ENCODE results near the gene MACF1.
A peak's percentile ranks its signal among the peaks of the same experiment; 100 is the strongest.
"Not testable (repeated sequence)": the region's sequence is repeated elsewhere in the genome, so short reads cannot be mapped to it uniquely, and the experiment has no call there.

Gene MACF1

DNA sequence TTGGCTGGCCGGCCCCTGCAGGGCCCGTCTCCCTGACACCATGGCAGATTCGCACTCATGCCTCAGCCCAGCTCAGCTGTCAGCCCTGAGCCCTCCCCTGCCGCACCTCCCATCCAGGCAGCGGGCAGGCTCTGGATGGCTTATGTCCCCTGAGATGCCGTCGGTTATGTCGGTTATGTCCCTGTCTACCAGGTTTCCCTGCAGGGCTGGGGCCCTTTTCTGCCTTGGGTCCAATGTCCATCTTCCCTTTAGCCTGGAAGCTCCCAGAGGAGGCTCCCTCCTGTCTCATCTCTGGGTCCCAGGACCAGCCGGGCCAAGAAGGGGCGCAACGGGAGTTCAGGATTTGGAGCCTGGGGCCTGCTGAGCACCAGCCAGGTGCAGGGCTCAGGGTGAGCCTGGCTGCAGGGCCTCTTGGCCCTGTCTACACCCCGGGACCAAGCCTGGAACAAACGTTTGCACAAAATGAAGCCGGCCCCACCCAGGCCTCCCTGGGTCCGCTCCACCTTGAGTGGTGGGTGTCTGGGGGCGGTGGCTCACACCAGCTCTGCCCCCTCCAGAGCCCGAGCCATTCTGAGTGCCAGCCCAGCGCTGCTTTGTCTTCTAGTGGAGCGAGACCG, 306.2 kb downstream of the MACF1 start:
- Mint-ChIP-seq H3K27me3 (peaks cover 3 to 14% of the 10 kb centered on the region in 2 donors), H3K4me3 (peak overlapping the region in 1 of 2 donors; percentile 36), H3K27ac (peak overlapping the region; percentile 75), H3K4me1 (peaks cover 9 to 23% of the 10 kb centered on the region in 2 donors)
- not testable (repeated sequence) for ATAC-seq (replicated peaks); H3K36me3 Mint-ChIP-seq; H3K9me3 Mint-ChIP-seq; DNase-seq

DNA sequence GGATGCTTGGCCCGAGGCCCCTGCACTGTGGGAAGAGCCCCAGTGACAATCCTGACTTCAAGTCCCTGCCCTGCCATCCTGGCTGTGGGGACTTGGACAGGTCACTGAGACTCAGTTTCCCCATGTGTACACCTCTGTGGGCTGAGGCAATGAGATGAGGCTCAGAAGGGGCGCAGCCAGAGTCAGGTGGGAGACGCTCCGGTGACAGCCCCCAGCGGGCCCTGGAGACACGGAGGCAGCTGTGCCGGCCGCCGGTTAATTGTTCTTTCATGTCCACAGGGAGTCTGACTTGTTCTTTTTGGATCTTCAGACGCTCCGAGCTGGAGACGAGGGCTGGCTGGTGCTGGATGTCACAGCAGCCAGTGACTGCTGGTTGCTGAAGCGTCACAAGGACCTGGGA, 307.0 kb downstream of the MACF1 start:
- H3K27me3 Mint-ChIP-seq: peaks cover 4 to 16% of the 10 kb centered on the region in 2 donors
- H3K4me1 Mint-ChIP-seq: peaks cover 9 to 23% of the 10 kb centered on the region in 2 donors
- H3K27ac Mint-ChIP-seq; H3K9me3 Mint-ChIP-seq; H3K36me3 Mint-ChIP-seq; DNase-seq; H3K4me3 Mint-ChIP-seq; ATAC-seq (replicated peaks): not testable (repeated sequence)

DNA sequence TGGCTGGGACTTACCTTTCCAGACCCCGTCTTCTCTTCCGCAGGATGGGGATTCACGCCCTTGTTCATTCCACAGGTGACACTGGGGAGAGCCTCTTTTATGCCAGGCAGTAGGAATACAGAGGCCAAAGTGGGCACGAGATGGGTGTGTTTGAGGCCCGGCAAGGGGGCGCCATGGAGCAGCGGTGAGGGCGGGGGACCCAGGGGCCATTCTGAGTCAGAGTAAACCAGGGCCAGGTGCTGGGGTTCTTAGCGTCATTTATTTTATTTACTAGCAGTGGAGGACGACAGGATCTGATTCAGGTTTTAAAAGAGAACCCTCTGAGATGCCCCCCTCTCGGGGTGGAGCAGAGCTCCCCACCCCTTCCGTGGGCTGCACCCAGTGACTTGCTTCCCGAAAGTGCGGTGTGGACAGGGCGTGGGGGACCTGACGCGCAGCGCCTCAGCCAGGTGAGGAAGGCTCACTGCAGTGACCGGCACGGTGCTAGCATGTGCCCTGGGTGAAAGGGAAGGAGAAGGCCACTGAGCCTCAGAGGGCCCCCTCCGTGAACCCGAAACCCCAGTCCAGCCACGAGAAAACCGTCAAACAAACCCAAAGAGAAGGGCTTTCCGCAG, 307.8 kb downstream of the MACF1 start:
- Mint-ChIP-seq H3K27me3 (peaks cover 4 to 16% of the 10 kb centered on the region in 2 donors), H3K4me1 (peaks cover 9 to 20% of the 10 kb centered on the region in 2 donors)
- not testable (repeated sequence) for H3K27ac Mint-ChIP-seq, DNase-seq, H3K4me3 Mint-ChIP-seq, H3K36me3 Mint-ChIP-seq, H3K9me3 Mint-ChIP-seq
- peak; percentile 24 to 31 for ATAC-seq (replicated peaks)

DNA sequence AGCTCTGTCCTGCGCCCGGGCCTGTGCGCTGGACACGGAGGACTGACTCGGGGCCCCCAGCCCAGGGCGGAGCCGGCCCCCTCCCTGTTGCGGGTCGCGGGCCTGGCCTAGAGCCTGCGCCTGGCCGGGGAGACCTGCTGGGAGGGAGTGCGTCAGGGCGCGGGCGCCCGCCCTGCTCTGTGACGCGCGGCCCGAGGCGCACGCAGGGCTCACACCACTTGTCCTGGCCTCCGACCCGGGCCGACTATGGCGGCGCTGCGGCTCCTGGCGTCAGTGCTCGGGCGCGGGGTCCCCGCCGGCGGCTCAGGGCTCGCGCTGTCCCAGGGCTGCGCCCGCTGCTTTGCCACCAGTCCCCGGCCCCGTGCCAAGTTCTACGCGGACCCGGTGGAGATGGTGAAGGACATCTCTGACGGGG, 310.2 kb downstream of the MACF1 start:
- not testable (repeated sequence) for H3K4me3 Mint-ChIP-seq, H3K4me1 Mint-ChIP-seq, H3K27me3 Mint-ChIP-seq, H3K36me3 Mint-ChIP-seq, H3K9me3 Mint-ChIP-seq, H3K27ac Mint-ChIP-seq
- ATAC-seq (replicated peaks) (peak; percentile 63 to 64), DNase-seq (peak; percentile 23)

DNA sequence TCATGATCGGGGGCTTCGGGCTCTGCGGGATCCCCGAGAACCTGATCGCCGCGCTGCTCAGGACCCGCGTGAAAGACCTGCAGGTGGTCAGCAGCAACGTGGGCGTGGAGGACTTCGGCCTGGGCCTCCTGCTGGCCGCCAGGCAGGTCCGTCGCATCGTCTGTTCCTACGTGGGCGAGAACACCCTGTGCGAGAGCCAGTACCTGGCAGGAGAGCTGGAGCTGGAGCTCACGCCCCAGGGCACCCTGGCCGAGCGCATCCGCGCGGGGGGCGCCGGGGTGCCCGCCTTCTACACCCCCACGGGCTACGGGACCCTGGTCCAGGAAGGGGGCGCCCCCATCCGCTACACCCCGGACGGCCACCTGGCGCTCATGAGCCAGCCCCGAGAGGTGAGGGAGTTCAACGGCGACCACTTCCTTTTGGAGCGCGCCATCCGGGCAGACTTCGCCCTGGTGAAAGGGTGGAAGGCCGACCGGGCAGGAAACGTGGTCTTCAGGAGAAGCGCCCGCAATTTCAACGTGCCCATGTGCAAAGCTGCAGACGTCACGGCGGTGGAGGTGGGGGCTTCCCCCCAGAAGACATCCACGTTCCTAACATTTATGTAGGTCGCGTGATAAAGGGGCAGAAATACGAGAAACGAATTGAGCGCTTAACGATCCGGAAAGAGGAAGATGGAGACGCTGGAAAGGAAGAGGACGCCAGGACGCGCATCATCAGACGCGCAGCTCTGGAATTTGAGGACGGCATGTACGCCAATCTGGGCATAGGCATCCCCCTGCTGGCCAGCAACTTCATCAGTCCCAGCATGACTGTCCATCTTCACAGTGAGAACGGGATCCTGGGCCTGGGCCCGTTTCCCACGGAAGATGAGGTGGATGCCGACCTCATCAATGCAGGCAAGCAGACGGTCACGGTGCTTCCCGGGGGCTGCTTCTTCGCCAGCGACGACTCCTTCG, 310.9 kb downstream of the MACF1 start:
- H3K27ac Mint-ChIP-seq: peak overlapping the region; percentile 65
- DNase-seq: peak; percentile 51

DNA sequence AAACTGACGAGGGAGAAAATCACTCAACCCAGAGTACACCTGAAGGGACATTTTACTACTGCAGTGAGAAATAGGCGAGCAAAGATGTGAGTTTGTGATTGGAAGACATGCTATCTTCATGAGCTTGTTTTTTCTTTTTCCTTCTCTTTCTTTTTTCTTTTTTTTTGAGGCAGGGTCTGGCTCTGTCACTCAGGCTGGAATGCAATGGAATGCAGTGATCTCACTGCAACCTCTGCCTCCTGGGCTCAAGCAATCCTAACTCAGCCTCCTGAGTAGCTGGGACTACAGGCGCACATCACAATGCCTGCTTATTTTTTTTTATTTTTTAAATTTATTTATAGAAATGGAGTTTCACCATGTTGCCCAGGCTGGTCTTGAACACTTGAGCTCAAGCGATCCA, 312.3 kb downstream of the MACF1 start:
- H3K4me1 Mint-ChIP-seq; DNase-seq; H3K9me3 Mint-ChIP-seq; H3K27me3 Mint-ChIP-seq; H3K36me3 Mint-ChIP-seq; H3K4me3 Mint-ChIP-seq; ATAC-seq (replicated peaks): not testable (repeated sequence)
- peak overlapping the region; percentile 54 for H3K27ac Mint-ChIP-seq

More for the DNA sequence above, 310.9 kb downstream of the MACF1 start:
- not testable (repeated sequence) for H3K4me1 Mint-ChIP-seq, H3K27me3 Mint-ChIP-seq, H3K36me3 Mint-ChIP-seq, H3K9me3 Mint-ChIP-seq
- peak overlapping the region; percentile 75 to 80 for H3K4me3 Mint-ChIP-seq
- peak; percentile 66 to 67 for ATAC-seq (replicated peaks)

DNA sequence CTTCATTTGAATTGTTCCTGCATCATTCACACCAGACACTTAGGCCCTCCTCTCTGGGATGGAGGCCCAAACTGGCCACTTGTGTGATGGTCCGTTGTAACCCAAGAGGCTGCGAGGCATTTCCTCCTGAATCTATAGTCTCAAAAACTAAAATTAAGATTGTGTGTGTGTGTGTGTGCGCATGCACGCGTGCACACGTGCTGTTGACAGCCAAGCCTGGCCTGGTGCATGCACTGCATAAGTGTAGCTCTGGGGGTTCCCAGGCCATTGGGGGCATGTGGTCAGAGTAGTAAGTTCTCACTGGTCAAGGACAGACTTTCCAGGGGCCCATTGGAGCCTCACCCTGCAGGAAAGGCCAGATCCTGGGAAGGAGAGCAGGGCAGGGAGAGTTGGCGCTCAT, 313.4 kb downstream of the MACF1 start:
- ATAC-seq (replicated peaks); H3K4me3 Mint-ChIP-seq; H3K27ac Mint-ChIP-seq; H3K27me3 Mint-ChIP-seq; H3K4me1 Mint-ChIP-seq; DNase-seq; H3K36me3 Mint-ChIP-seq; H3K9me3 Mint-ChIP-seq: not testable (repeated sequence)

DNA sequence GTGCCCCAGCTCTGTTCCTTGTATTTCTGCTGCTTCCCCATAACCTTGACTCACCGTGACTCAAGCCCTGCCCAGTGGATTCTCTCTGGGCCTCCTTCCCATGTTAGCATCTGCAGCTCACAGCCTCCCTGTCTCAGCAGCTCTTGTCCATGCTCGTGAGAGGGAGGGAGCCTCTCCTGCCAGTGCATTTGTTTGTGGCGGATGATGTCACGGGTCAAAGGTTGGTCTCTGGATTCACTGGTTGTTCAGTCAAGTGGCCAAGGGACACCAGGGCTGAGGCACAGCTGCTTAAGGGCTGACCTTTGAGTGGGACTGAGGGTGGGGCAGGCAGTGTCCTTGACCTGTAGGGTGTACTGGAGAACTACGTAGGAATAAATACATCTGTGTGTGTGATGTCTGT, 314.9 kb downstream of the MACF1 start:
- not testable (repeated sequence) for DNase-seq; H3K27ac Mint-ChIP-seq; H3K4me3 Mint-ChIP-seq; H3K9me3 Mint-ChIP-seq; H3K27me3 Mint-ChIP-seq; ATAC-seq (replicated peaks)
- Mint-ChIP-seq H3K4me1 (peaks cover 11 to 13% of the 10 kb centered on the region in 2 donors), H3K36me3 (peaks cover 7 to 13% of the 10 kb centered on the region in 2 donors)

DNA sequence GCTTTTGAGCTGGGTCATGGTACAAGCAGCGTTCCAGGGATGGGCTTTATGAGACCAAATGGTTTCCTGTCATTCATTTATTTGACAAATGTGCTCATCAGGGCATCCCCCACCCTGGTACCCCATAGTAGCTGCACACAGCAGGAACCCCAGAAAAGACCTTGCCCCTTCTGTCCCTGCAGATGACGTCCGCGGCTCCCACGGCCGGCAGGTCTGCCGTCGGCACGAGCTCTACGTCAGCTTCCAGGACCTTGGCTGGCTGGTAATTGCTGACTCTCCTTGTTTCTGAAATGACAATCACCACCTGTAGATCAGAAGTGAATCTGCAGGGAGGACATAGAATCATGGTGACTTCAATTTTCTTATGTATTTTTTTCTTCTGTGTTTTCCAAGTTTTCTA, 317.7 kb downstream of the MACF1 start:
- not testable (repeated sequence) for H3K27ac Mint-ChIP-seq; ATAC-seq (replicated peaks); H3K4me3 Mint-ChIP-seq; H3K9me3 Mint-ChIP-seq; DNase-seq; H3K27me3 Mint-ChIP-seq
- Mint-ChIP-seq H3K36me3 (peaks cover 22 to 23% of the 10 kb centered on the region in 2 donors), H3K4me1 (peaks cover 26 to 33% of the 10 kb centered on the region in 2 donors)

DNA sequence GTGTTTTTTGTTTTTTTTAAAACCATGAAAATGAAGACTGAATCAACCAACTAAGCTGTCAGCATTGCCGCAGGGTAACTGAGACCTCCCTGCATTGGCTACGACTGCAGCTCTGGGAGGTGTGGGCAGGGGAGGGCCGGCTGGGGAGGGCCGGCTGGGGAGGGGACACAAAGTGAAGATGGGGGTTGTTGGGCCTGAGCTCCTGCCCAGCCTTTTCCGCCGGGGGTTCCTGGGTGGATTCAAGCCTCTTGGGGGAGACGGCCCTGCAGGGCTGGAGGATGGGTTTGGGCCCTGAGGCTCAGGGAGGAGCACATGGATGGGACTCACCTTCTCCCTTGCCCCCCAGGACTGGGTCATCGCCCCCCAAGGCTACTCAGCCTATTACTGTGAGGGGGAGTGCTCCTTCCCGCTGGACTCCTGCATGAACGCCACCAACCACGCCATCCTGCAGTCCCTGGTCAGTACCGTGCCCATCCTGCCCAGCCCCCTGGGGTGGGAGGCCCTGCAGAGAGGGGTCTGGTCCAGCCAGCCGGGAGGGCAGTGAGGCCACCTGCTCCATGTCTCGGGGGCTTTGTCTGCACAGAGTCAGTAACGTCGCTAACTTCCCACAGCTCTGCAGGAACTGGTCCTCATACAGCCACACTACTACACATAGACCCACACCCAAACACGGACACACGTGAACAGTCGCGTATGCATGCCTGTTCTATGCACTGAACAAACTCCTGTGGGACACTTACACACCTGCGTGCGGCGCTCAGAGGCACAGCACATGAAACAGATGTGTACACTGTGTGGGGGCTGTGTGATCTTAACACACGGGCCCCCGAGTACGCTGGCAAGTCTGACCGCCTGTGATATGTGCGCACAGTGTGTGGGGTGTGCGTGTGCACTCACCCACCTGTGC, 318.4 kb downstream of the MACF1 start:
- DNase-seq (no peak), ATAC-seq (replicated peaks) (no peak)
- Mint-ChIP-seq H3K4me1 (peaks cover 28 to 33% of the 10 kb centered on the region in 2 donors), H3K27me3 (no peaks in the 10 kb centered on the region), H3K9me3 (no peaks in the 10 kb centered on the region), H3K27ac (no peak overlapping the region), H3K36me3 (peaks cover 24 to 27% of the 10 kb centered on the region in 2 donors), H3K4me3 (no peak overlapping the region)

DNA sequence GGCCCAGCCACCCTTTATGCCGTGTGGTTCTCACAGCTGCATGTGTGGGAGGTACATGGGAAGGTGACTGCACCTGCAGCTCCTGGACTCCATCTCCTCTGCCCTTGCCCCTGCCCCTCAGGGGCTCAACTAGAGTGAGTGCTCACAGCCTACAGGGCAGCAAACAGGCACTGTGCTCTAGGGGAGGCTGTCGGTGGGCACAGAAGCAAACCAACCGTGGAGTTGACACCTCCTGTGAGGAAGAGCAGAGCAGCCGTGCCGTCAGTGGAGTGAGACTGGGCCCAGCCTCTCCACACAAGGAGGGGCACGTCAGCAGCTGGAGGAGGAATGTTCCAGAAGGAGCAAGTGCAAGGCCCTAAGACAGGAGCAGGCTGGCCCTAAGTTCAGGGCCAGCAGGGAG, 319.7 kb downstream of the MACF1 start:
- Mint-ChIP-seq H3K9me3 (no peaks in the 10 kb centered on the region), H3K4me3 (peak overlapping the region; percentile 33 to 50), H3K4me1 (peaks cover 28 to 33% of the 10 kb centered on the region in 2 donors), H3K27ac (peak overlapping the region; percentile 92), H3K36me3 (peaks cover 32 to 37% of the 10 kb centered on the region in 2 donors), H3K27me3 (no peaks in the 10 kb centered on the region)
- ATAC-seq (replicated peaks): peak; percentile 4 to 18
- DNase-seq: no peak

DNA sequence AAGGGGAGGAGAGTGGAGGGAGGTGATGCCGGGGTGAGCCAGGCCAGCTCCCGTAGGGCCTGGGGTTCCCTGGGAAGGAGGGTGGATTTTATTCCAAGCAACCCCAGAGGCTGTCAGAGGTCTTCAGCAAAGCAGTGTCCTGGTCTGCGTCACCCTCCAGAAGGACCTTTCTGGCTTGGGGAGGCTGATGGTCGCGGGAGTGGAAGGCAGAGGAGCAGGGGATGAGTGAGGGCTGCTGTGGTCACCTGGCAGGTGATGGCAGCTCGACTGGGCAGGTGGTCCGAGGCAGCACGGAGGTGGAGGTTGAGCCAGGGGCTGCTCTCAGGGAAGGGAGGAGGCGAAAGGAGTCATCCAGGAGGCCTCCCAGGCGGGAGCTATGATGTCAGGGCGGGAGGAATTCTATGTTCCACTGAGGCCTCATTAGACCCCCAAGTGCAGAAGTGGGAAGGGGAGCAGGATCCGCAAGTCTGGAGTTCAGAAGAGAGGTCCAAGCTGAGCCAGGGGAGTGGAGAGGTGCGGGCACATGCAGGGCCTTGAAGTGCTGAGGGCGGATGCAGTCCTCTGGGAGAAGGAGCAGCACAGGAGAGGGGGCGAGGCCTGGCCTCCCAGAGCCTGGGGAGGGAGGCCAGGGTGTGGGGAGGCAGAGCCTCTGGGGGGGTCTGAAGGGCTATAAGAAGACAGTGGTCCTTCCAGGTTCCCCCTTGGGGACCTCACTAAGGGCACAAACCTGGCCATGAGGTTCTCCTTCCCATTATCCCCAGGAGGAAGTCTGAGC, 320.3 kb downstream of the MACF1 start:
- H3K4me3 Mint-ChIP-seq: peak overlapping the region; percentile 21 to 33
- DNase-seq: no peak
- peak overlapping the region; percentile 96 for H3K27ac Mint-ChIP-seq
- peaks cover 38 to 41% of the 10 kb centered on the region in 2 donors for H3K36me3 Mint-ChIP-seq
- no peaks in the 10 kb centered on the region for H3K9me3 Mint-ChIP-seq
- no peaks in the 10 kb centered on the region for H3K27me3 Mint-ChIP-seq
- peaks cover 28 to 33% of the 10 kb centered on the region in 2 donors for H3K4me1 Mint-ChIP-seq
- ATAC-seq (replicated peaks): no peak

Measured in stimulated activated naive B cell treated with anti-CD40 and anti-IgM and Interleukin-4, amounts not matched to agents 10 μg/mL and 1 μg/mL and 100 μg/mL, for 72 hours (primary cell).